HG03571 (cell line): Measurements from ENCODE around the gene DQX1.

ENCODE experiments used
- ATAC-seq: cut with Tn5 transposase; IDR thresholded peaks from one replicate; pipeline ENCODE4 v1.9.1; 2021; ENCODE audit not compliant: unreplicated experiment

DQX1 gene

DNA sequence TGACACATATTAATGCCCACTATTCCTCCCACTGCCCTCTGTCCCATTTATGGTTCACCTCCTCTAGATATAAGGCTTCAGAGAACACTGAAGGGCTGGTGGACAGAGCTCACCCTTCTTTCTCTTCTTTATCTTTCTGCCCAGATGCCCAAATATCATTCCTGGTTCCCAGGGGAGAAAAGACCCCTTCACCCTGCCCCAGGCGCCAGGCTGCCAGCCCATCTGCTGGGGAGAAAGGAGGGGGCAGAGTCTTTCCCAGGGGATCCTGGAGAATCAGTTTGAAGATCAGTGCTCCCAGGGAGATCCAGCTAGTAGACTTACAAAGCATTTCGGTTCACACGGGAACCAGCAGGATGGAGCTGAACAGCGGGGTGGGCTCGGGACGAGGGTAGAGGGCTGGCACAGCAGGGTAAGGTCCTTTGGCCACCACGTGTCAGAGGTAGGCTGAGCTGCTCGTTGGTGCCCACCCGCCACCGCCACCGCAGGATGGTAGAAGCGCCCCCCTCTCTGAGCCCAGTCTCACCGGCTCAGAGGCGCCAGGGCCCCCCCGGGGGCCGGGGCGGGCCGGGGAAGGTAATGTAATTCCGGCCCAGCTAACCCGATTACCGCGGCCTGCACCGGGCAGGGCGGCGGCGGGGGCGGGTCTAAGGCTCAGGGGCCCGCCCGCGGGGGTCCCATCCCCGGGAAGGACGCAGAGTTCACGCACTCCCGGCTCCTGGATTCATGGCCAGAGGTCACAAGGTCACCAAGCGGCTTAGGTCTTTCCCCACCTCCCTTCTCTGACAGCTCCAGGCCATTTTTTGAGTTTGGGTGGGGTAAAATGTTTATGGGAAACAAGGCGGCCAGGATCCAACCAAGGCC, 13.1 kb downstream of the DQX1 start:
- no peak for ATAC-seq

DNA sequence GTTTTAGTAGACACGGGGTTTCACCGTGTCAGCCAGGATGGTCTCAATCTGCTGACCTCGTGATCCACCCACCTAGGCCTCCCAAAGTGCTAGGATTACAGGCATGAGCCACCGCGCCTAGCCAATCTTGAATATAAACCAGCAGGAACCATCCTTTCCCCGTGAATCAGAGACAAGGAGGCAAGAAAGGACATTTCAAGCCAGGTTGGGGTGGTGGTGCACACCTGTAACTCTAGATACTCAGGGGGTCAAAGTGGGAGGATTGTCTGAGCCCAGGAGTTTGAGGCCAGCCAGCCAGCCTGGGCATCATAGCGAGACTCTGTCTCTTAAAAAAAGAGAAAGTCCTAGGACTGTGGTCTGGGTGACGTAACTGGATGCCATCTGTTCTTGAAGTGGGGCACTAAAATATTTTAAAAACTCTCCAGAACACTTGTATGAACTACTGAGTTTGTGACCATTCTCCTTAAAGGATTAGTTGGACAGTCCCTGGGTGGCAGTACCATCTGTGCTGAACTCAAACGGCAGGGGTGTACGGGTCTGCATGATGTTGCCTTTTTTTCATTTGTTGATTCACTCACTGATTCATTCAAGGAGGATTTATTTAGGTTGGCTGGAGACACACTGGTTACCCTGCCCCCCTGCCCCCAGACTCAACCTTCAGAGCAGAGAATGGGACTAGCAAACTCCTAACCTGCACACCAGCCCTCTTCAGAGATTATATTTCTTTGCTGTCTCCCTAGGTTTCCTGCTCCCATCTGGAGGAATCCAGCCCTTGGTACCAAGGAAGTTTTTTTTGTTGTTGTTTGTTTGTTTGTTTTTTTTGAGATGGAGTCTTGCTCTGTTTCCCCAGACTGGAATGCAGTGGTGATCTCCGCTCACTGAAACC, 14.7 kb downstream of the DQX1 start:
- ATAC-seq = no peak

DNA sequence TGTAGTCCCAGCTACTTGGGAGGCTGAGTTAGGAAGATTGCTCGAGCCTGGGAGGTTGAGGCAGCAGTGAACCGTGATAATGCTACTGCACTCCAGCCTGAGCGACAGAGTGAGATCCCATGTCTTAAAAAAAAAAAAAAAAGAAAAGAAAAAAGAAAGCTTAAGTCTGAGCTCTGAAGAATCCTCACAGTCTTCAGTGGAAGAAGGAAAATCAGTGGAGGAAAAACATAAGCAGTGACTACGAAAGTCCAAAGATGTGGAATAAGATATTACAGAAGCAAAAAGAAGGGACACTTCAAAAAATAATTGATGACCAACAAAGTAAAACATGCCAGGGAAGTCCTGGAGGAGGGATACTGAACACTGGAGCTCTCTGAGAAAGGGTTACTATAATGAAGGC, 15.8 kb downstream of the DQX1 start:
- ATAC-seq = no peak

DNA sequence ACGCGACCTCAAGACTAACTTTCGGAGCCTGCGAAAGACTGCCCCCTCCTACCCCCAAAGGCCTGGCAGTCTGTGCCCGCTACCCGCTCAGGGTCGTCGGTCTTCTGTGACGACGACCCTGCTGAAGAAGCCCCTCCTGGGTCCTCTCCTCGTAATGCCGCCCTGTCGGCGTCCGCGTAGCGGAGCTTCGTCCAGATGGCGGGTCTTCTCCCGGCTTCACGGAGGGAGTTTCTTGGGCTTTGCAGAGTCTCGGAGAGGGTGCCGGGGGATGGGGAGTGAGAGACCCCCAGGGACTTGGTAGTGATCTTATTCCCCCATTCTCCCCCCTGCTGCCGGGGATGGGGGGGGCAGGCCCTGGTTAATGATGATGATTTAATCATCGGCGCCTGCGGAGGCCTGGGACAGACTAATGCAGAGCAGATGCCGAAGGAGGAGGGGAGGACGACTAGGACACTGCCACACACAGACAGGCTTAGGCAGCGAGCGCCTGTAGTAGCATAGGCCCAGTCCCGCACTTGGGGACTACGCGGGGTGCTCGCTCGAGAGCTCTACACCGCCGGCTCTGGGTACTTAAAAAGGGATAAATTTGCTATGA, 18.0 kb downstream of the DQX1 start:
- peak; percentile 2 for ATAC-seq

DNA sequence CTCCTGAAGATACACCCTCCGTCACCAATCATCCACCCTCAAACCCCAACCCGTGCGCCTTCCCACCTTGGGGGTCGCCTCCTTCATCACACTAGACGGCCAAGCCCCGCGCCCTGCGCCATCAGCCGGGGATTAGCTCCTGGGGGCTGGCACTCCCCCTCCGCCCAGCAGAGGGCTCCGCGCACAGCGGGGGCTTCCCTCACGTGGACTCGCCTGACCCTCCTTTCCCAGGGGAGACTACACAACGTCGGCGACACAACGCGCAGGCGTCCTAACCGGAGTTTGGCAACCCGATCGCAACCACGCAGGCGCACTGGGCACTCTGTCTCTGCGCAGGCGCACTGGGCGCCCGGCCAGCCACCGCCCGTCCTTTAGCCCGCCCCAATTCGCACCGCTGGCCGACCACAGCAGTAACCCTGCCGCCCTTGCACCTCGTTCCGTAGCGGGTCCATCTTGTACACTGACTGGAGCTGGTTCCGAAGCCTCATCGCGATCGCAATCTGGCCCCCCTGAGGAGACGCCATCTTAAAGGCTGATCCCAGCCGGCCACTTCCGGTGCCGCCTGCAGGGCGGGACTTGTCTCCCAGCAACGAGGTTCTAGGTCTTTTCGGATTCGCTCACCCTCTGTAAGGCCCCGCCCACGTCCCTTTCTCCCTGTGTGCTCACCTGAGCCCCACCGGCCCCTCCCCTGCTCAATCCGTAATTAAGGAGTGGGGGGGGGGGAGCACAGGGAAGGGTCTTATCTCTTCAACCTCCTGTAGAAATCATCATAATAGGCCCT, 18.7 kb downstream of the DQX1 start, which contains the start of gene PCGF1:
TSS of gene PCGF1 (minus strand) at position 551 of the 781 bp plus-strand sequence. CDS start at position 524, 27 bp downstream.
- peak; percentile 84 for ATAC-seq

DNA sequence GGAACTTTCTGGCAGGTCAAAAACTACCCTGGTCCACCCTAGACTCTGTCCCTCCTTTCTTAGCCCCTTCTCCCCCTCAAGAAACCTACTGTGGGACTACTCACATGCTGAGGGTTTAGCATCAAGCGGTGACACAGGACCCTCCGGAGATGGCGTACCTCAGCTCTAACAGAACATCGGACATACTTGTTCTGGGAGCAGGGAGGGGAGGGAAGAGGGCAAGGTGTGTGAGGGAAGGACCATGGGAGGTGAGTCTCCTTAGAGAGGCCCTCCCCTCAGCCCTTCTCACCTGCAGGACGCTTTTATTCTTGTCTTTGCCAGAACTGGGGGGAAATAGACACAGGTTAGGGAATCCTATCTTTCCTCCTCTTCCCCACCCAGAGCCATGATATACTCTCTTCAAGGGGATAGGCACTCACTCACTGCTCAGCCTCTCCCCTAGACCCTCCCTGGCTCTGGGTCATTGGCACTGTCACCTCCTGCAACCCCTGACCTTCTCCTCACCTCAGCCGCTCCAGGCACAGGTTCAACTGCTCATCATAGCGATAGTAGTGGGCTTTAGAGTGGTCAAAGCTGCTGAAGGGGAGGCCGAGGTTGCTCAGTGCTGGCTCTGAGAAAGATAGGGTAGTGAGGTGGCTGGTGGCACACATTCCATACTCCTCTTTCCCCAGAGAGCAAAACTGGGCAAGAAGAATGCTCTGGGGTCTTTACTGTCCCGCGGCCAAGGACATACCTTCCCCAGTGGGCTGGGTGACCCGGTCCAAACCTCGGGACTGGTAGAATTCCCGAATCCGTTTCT, 20.4 kb downstream of the DQX1 start:
- no peak for ATAC-seq

DNA sequence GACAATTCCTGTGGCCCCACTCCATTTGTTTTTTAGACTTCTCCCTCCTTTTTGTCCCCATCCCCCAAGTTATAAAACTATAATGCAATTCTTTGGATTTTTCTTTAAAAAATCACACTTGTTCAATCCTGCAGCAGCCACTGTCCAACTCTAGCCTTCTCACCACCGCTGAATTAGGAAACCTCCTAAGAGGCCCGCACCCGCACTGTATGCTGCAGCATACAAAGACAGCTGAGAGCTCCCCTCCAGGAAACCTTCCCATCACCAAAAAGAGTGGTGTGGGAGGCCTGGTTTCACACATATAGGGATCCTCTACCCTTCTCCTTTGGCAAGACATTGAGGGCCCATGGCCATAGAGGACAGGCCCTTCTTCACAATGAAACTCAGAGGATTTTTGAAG, 21.4 kb downstream of the DQX1 start:
- no peak for ATAC-seq

DNA sequence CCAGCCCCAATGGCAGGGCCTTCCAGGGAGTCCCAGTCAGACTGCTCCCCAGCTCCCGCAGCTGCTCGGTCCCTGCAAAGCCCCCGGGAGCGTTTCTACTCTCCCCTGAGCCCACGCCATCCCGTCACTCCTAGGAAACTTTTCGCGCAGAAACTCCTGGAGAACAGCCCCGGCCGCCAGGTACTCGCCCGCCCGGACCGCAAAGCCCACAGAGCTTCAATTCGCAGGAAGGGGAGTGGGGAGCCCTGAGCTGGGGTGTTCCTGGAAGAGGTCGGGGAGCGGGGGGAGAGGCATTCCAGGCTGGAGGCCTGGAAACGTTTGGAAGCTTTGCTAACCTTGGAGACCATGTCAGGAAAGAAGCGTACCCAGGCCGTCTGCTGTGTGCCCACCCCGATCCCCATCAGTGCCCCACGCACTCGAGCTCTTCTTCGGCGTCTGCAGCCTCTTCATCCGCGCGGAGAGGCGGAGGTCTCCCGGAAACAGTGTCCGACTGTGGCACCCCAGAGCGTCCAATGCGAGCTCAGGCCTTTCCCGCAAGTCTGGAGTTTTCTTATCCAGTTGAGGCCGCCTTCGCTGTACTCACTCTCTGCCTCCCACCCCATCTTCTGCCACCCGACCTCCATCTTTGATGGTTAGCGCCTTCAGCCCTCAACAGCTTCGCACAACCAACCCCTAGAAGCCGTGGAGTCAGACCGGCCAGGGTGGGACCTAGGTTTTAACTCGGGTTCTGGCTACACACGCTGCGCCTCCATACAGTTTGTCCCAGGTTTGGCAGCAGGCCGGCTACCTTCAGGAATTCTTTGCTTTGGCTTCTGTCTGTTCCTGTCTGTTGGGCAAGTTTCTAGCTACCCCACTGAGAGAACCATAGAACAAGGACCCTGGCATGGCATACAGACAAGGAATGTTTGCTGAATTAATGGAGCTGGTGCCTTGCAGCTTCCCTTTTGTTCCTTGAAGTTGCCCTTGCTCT, 22.2 kb downstream of the DQX1 start:
- no peak for ATAC-seq

DNA sequence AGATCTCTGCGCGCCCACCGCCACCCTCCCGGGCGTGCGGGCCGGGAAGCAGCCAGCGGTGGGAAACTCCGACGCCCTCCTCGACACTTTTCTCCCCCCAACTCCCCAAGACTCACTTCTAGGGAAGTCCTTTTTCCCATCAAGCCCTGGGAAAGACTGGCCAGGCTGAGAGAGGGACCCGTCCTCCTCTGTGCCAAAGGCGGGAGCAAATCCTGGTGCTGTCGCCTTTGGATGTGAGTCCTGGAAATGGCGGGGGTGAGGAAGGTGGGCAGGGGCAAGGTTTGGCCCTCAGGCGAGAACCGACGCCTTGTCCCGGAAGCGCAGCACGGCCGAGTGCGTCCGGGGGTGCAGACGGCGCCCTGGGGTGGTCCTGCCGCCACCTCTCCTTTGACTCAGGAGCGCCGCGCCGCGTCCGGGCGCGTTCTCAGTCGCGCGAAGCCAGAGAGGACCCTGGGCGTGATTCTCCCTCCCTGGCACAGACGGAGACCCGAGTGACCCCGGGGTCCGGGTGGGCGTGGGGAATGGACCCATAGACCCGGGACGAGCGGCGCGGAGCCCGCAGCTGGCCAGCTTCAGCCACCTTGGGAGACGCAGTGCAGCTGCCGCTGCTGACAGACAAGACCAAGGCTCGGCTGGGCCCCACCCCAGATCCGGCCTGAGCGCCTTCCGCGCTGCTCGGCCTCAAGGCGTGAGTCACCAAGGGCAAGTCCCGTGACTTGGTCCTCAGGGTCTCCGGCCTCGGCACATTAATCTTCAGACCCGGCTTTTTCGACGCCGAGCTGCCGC, 23.1 kb downstream of the DQX1 start:
- ATAC-seq = no peak

DNA sequence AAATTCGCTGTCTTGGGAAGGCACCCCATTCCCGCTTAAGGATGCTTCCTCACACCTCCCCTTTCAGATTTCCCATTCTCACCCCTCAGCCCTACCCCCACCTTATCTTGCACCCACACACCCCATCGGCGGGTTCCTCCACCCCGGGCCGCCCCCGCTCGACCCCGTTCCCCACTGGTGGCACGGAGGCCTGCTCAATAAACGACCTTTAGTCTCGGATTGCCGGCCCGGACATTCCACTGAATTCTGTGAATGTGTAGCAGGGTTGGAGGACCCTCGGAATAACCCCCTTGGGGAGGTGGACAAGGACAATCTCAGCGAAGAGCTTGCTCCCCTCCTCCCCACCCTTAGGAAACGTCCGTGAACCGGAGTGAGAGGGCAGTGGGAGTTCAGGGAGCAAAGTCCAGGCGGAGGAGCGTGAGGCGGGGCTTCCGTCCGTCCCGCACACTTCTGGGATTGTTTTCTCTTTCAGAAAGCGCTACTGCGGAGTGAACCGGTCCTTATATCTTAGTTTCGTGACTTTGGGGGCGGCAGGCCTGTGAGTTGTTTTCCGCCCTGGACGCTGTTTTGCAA, 23.8 kb downstream of the DQX1 start:
- no peak for ATAC-seq

DNA sequence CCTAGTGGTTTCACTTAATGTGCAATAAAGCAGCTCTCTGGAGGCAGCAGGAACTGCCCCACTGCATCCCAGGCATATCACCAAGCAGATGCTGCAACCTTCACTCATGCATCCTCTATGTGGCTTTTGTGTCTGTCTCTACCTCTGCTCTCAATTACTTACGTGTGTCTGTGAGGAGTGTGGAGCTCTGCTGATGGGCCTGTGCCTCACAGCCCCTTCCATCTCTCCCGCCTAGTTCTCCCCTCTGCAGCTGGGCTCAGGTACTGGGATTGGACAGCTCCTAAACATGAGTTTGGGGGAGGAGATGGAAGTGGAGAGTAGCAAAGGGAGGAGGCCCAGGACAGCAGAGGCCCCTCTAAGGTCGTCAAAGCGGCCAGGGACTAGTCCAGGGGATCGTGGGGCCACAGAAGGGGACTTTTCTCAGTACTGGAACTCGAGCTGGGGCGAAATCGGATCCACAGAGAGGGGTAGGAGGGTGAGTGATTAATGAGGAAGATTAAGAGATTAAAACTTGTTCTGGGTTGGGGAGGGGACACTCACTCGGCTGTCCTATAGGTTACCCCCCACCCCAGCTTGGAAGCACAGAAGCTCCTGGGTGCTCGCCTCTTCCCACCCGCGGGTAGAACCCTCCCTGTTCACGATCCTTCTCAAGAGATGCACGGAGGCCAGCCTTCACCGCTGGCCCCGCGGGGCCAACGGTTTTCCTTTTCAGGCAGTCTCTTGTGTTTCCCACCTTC, 24.5 kb downstream of the DQX1 start:
- ATAC-seq = no peak

DNA sequence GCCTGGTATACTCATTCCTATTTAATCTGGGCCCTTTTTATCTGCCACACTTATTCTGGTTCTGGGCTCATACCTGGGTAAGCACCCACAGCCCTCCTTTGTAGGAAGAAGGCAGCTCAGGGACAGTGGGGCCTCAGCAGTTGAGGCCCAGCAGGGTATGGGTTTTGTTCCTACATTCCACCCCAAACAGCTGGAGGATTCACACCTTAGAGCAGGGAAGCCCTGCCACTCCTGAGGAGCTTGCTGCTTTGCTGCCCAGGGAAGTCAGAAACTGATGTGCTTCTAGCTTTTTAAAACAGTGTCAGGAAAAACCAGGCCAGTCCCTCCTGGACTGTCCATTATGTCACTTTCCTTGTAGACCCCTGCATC, 25.5 kb downstream of the DQX1 start:
- ATAC-seq = no peak

DNA sequence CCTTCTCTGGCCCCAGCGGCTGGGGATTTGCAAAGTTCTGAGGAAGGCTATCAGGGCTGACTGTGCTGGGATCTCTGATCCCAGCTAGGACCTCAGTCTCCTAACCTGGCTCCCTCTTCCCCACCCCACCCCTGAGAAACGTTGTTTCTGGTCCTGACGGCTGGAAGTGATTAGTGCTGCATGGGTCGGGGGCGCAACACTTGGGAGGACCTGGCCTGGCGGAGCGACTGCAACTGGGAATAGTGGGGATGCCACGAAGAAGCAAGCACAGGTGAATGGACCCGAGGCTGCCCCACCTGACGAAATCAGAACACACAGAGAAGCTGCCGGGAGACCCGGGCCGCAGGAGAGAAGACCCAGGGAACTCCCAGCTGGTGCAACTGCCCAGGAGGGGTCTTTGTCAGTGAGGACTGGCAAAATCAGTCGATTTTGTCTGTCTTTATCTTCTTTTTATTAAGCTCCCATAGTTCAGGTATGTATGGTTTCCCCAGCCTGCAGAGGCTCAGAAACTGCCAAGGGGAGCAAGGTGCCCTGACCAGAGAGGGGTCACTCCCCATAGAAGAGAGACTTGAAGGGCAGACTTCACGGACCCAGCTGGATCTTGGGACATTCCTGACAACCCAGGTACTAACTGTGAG, 26.0 kb downstream of the DQX1 start:
- ATAC-seq = no peak

DNA sequence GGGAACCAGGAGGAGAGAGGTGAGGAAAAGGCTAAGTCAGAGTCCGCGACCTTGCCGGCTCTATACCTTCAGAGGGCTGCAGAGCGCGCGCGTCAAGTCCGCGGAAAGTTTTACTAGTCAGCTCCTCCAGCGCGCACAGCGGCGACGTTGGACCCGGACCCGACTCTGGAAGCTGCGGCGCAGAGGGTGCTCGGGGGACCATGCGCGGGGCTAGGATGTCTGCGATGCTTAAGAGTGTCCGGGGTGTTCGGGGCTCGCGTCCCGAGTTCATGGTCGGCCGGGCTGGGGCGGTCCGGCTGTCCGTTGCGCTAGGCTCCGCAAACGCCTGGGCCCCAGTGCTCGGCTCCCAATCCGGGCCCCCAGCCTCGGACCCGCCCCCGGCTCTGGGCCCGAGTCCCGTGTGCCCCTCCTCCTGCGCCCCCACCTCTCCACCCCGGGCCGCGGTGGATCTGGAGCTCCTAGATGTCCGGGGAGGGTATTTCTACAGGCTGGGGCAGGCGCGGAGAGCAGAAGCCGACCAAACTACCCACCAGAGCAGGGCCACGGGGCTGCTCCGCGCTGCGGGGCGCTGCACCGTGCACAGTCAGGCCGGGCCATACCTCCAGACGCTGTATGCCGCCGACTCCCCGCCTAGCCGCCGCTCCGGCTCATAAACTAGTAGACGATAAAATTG, 26.6 kb downstream of the DQX1 start, which contains the start of gene LBX2:
TSS of gene LBX2 (minus strand) at position 337 of the 673 bp plus-strand sequence. CDS start at position 271, 66 bp downstream.
- ATAC-seq = no peak

DNA sequence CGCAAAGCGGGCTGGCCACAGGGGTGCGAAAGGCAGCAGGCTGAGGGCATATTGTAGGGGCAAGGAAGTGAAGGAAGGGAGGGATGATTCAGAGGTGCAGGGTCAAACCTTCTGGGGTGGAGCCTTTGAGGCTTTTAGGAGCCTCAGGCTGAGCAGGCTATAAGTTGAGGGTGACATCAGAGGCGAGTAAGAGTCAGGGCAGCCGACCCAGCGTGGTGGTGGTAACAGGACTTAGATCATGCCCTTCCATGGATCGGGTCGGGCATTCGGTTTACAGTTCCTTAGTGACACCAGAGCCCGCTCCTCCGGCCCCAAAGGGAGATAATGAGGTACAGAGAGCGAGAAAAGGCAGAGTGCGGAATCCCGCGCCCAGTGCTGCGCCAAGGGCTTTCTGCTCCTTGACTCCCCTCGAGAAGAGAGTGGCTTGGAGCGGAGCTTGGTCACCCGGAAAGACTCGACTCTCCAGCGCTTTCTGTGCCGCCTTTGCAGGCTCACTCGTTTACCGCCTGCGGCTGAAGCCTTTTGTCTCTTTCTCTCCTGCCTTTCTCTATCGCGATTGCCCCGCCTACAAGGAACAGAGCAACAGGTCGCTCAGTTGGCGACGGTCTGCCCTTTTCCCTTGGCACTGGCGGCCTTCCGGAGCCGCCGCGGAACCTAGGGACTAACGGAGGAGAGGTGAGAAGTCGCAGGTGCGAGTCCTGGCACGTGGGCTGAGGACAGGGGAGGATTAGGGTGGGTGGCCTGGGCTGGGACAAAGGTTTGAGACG, 27.3 kb downstream of the DQX1 start:
- no peak for ATAC-seq
